ENCODE results near the gene NDUFB8.

NDUFB8 gene

GRCh38 chr10:100479037-100479436, 50.6 kb downstream of the NDUFB8 start:
- Histone ChIP-seq H3K27ac (ENCODE audit: low read depth, low read length, poor library complexity, severe bottlenecking) (no peak overlapping the region), H3K9ac (ENCODE audit: low read length) (no peak overlapping the region), H3F3A (ENCODE audit: insufficient read depth, low read length) (no peaks in the 10 kb centered on the region), H3K9me3 (ENCODE audit: low read length) (no peaks in the 10 kb centered on the region), H3K36me3 (ENCODE audit: insufficient read depth, low read length) (no peaks in the 10 kb centered on the region), H3K4me3 (ENCODE audit: low read depth, low read length, poor library complexity, severe bottlenecking) (no peak overlapping the region), H3K27me3 (ENCODE audit: insufficient read depth, low read length) (no peaks in the 10 kb centered on the region), H2AFZ (ENCODE audit: low read length) (no peak overlapping the region), H3K4me1 (ENCODE audit: insufficient read depth, low read length, severe bottlenecking) (peaks cover 14% of the 10 kb centered on the region), H3K4me2 (ENCODE audit: low read length) (no peak overlapping the region), H3K79me2 (ENCODE audit: insufficient read depth, low read length) (no peaks in the 10 kb centered on the region), H3K9me2 (ENCODE audit: low read depth, low read length) (no peaks in the 10 kb centered on the region), H4K20me1 (ENCODE audit: insufficient read depth, low read length) (no peaks in the 10 kb centered on the region)
- TF ChIP-seq EZH2 (IDR thresholded peaks at IDR 0.05; ENCODE audit: borderline replicate concordance, low read length) (no peak), CTCF (IDR thresholded peaks at IDR 0.05; ENCODE audit: low read length) (no peak)

- Histone ChIP-seq H3F3A (ENCODE audit: insufficient read depth, low read length) (no peaks in the 10 kb centered on the region), H3K4me2 (ENCODE audit: low read length) (no peak overlapping the region), H3K36me3 (ENCODE audit: insufficient read depth, low read length) (no peaks in the 10 kb centered on the region), H3K4me3 (ENCODE audit: low read depth, low read length, poor library complexity, severe bottlenecking) (no peak overlapping the region), H3K79me2 (ENCODE audit: insufficient read depth, low read length) (no peaks in the 10 kb centered on the region), H4K20me1 (ENCODE audit: insufficient read depth, low read length) (no peaks in the 10 kb centered on the region), H3K27me3 (ENCODE audit: insufficient read depth, low read length) (no peaks in the 10 kb centered on the region), H3K27ac (ENCODE audit: low read depth, low read length, poor library complexity, severe bottlenecking) (no peak overlapping the region), H3K9me3 (ENCODE audit: low read length) (no peaks in the 10 kb centered on the region), H2AFZ (ENCODE audit: low read length) (no peak overlapping the region), H3K9me2 (ENCODE audit: low read depth, low read length) (no peaks in the 10 kb centered on the region), H3K4me1 (ENCODE audit: insufficient read depth, low read length, severe bottlenecking) (peaks cover 14% of the 10 kb centered on the region), H3K9ac (ENCODE audit: low read length) (no peak overlapping the region)
- TF ChIP-seq CTCF (IDR thresholded peaks at IDR 0.05; ENCODE audit: low read length) (no peak), EZH2 (IDR thresholded peaks at IDR 0.05; ENCODE audit: borderline replicate concordance, low read length) (no peak)
Measured at GRCh38 chr10:100477970-100478369, 51.7 kb downstream of the NDUFB8 start.

Data from OCI-LY1 (cell line).